HG03108 (cell line): ENCODE measurements around the gene HIVEP2.
A peak's percentile ranks its signal among the peaks of the same experiment; 100 is the strongest.

Experiments
- ATAC-seq: cut with Tn5 transposase; IDR thresholded peaks from one replicate; pipeline ENCODE4 v1.9.1; 2021; ENCODE audit warnings: moderate library complexity; ENCODE audit not compliant: unreplicated experiment

Gene HIVEP2

DNA sequence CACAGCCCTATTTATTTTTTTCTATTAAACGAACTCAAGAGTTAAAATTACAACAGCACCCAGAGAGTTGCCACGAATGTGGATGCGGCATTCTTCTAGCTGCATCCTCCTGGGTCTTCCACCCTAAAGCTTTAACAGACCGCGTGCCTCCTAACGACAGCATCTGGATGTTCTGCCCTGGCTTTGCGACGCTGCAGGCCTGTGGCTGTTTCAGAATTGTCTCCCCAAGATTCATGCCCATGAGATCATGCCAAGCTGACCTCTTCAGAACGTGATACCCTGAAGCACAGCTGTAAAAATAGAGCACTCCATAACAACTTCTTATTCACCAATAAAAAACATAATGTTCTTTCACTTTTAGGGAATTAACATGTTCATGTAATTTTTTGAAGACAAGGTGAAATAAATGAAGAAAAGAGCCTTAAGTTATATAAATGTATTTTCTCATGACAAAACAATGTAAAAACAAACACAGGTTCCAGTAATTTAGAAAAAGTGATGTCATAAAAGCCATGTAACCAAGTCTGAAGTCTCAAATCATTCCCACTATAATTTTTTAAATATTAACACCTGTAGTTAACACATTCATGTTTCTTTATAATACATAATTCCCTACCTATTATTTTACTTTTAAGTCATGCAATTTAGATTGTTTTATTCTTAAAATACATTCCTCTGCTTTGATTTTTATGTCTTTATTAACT, 26.5 kb downstream of the HIVEP2 start:
- ATAC-seq, result no peak

- no peak for ATAC-seq
Measured at GRCh38 chr6:142916881-142917280, 28.1 kb downstream of the HIVEP2 start.

GRCh38 chr6:142914937-142915697, 29.9 kb downstream of the HIVEP2 start:
- no peak for ATAC-seq

GRCh38 chr6:142914369-142914768, 30.6 kb downstream of the HIVEP2 start:
- no peak for ATAC-seq

- peak; percentile 89 for ATAC-seq
Measured at GRCh38 chr6:142913511-142914047, 31.4 kb downstream of the HIVEP2 start.

DNA sequence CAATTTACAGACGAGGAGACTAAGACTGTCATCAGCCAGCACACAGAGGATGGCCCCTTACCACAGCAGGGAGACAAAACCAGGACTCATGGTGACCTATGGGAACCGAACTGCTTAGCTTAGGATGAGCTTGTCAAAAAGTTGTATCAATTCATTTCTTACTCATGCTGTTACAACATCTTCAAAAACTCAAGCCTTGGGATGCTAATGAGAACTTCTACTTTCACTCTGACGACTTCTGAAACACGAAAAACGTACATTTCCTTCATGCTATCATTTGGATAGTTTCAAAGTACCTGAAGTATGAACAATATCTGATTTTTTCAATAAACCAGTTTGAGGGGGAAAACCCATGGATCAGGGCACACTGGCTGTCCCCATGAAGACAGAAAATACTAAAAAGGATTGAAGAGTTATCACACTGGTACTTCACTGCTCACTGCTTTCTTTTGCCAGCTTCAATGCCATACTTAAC, 31.9 kb downstream of the HIVEP2 start:
- peak; percentile 48 for ATAC-seq

DNA sequence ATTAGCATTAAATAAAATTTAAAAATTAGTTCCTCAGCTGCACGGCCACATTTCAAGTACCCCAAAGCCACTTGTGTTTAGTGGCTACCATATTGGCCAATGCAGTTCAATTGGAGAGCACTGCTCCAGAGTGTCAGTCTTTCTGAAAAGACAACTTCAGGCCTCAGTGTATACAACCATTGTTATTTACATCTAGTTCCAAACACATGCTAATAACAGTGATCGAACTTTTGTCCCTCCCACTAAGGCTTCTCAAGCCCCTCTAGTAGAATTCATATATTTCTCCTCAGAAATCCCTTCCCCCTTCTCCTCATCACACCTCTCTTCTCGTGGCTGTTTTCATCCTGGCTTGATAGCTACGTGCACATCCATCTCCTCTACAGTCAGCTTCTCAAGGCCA, 32.9 kb downstream of the HIVEP2 start:
- no peak for ATAC-seq

GRCh38 chr6:142911430-142911829, 33.5 kb downstream of the HIVEP2 start:
- no peak for ATAC-seq

GRCh38 chr6:142909686-142910085, 35.3 kb downstream of the HIVEP2 start:
- no peak for ATAC-seq

DNA sequence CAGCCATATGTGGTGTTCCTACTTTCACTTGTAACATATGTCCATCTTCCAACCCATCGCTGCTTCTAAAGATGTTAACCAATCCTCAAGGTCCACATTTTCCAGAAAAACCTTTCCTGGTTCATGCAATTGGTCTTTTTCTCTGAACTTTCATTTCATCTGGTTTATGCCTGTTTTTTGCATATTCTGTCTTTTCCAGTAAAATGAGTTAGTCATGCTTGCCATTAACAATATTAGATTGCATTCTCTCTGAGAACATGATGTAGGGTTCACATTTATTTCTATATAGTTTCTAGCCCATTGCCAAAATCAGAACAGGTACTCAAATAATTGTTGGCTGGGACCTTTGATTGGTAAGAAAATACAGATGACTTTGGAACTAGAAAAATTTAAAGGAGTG, 36.7 kb downstream of the HIVEP2 start:
- ATAC-seq, result no peak

GRCh38 chr6:142907544-142907943, 37.4 kb downstream of the HIVEP2 start:
- no peak for ATAC-seq

DNA sequence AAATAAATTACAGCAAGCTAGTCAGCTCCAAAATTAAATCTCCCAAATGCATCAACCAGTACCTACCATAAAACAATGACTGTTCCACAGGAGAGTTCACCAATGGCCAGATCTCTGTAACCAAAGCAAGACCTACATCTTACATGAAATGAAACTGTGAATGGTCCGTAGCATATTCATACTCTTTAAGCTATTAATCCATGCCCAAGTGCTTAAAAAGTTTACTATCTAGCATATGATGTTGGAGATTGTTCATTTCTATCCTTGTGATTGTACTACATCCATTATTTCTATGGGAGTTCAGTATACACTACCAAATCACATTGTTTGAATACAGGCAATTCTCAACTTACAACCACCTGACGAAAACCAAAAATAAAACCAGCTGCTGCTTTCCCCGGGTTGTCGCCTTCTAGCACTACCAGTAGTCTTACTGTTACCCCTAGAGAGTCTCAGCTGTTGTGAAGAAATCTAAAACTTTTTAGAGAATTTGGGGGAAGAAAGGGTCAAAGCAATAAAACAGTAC, 38.0 kb downstream of the HIVEP2 start:
- peak; percentile 58 for ATAC-seq

DNA sequence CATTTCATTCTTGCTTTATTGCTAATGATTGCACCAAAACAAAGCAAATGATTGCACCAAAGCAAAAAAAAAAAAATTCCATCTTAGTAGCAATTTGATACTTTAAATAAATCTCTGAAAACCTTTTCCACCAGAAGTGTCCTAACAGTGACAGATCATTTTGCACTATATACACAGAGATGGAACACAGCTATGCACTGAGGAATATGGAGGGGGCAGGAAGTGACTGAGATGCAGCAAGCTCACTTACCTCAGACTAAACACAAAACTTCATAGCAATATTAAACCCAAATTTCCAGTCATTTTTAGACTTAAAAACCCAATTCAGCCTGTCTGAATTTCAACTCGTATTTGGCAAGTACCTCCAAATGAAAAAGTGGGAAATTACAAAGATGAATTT, 41.2 kb downstream of the HIVEP2 start:
- no peak for ATAC-seq

DNA sequence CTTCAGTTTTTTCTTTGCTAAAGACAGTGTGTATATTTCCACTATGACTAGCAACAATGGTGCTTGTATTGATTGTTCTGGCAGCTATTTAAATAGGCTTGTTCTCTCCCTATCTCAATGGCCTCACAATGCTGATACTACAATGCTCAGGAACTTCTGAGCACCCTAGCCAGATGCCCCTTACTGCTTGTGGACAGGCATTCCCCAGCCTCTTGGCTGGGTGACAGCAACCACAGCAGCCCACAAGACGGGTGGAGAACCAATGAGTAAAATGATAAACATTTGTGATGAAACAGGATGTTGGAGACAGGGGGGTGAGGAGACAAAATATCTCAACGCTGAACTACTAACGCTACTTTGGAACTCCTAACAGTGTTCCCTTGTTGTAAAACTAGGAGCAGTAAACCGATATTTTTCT, 42.3 kb downstream of the HIVEP2 start:
- peak; percentile 73 for ATAC-seq

DNA sequence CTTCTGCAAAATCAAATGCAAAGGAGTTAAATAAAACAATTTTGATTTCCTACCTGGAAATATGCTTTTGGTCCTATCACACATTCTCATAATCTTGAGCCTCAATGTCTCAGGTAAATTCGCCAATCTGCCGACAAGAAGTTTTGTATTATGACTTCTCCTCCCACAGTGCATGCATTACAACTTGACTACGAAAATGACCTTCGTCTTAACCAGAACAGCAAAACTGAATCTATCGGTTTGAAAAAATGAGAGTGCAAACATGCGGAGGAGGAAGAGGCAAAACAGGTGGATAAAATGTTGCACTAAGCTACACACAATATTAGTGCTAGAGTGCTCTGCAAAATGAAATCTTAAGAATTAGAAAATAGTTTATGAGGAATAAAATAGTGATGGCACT, 43.4 kb downstream of the HIVEP2 start:
- ATAC-seq, result no peak

- ATAC-seq, result no peak
Measured at GRCh38 chr6:142900227-142900971, 44.6 kb downstream of the HIVEP2 start.

DNA sequence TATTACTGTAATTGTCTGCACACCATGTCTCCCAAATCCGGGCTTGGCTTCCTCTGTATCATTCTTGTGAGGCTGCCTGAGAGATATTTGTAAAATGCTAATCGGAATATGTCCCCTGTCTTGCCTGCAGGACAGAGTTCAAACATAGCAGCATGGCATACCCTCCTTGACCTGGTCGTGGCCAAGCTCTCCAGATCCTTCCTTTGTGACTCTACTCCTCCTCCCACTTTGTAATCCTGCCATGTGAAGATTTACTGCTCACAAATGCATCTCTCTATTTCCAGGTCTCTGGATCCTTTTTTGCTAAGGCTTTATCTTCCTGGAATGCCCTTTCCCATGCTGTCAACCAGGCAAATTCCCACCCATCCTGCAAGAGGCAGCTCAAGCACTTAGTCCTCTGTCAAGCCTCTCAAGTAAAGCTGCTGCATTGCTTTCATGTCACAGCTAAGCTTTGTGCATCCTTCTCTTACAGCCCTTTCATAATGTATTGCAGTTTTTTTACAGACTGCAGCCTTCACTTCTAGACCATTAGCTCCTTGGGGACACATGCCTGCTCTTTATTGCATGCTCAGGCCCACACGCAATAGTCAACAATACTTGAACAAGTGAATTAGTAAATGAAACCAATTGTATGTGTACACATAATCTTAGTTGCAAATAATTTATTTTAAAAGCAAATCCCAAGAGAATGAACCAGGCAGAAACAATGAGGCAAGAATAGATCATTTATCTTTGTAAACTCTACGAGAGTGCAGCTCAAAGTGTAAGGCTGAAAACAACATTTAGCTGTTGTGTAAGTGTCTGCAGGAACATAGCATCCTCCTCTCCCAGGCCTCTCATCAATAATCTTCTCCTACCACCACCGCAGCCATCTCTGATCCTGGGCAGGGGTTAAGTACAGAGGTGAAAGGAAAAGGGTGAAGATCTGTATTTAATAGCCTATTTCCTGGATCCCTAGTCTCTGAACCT, 45.8 kb downstream of the HIVEP2 start:
- ATAC-seq, result no peak

DNA sequence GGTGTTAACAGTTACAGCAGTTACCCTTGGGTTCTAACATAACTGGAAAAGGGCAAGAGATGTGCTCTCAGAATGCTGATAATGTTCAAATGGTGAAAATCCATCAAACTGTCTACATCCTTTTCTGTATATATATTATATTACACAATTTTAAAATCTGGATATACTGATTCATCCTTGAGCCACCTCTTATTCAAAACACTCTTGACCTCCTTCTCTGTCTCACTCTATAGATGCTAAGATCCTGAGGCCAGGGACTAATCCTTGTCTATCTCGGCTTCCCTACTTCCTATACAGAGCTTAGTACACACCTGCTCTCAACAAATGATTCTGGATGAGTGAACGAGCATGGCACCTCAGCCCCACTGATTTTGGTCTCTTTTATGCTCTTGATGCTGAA, 47.3 kb downstream of the HIVEP2 start:
- ATAC-seq, result no peak

DNA sequence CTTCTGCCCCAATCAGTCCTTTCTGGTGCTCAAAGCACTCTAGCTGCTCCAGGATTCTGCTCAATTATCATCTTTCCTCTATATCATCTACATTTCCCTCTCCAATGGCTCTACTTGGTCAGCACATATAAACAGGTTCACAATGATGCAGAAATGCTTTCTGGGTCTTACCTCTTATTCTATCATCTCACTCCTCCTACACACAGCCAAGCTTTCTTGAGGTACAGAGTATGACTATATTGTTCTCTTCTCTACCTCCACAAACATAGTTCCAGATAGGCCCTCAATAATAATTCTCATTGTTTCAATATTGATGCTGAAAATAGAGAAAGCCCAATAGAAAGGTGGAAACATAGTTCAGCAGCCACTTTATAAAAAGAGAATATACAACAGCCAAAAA, 48.2 kb downstream of the HIVEP2 start:
- no peak for ATAC-seq

- no peak for ATAC-seq
Measured at GRCh38 chr6:142893088-142893487, 51.9 kb downstream of the HIVEP2 start.
